IPS-18c (cell line): Measurements from ENCODE around the gene STPG3.

Source experiments
- H3K4me3 ChIP-seq: 2 replicates; pipeline ENCODE4 v1.7.0; 2013; ENCODE audit warnings: low read depth, mild to moderate bottlenecking, low read length, moderate library complexity; ENCODE audit not compliant: insufficient read depth
- H3K9me3 ChIP-seq: one replicate; pipeline ENCODE4 v1.6.1; 2013; ENCODE audit warnings: mild to moderate bottlenecking, low read length, moderate library complexity; ENCODE audit not compliant: control insufficient read depth, insufficient read depth

STPG3 gene

DNA sequence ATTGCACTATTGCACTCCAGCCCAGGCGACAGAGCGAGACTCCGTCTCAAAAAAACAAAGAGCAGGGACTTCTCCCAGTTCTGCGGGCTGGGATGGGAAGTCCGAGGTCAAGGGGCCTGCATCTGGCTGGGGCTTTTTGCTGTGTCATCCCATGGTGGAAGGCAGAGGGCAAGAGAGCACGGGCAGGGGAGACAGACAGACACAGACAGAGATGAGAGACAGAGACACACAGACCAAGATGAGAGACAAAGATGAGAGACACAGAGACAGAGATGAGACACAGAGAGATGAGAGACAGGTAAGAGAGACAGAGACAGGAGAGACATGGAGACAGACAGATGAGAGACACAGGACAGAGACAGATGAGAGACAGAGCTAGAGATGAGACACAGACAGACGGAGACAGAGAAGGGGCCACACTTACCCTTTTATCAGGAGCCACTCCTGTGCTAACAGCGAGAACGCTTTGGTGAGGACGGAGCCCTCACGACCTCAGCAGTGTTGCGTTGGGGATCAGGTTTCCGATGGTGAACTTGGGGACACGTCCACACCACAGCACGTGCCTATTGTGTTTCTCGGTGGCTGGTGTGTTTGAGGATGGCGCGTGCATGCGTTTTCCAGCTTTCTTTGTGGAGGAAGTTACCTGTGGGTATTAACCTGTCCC is 17.6 kb downstream of the STPG3 start:
- Histone ChIP-seq H3K4me3 (no peak overlapping the region), H3K9me3 (no peaks in the 10 kb centered on the region)

DNA sequence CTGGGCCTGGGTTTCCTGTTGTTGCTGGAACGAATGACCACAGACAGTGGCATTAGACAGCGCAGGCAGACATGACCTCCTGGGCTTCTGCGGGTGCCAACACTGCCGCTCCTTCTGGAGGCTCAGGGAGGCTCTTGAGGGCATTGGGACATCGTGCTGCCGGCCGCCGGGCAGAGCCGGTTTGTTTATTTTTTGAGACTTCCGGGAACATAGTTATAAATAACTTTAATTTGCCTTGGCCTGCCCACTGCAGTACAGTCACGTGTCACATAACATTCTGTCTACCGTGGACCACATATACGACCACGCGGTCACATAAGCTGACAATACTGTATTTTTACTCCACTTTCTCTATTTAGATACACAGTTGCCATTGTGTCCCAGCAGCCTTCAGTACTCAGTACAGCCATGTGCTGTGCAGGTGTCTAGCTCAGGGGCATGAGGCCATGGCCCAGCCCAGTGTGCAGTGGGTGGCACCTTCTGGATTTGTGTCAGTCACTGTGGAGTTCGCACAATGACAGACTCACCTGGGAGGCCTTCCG is 18.2 kb downstream of the STPG3 start:
- Histone ChIP-seq H3K9me3 (no peaks in the 10 kb centered on the region), H3K4me3 (no peak overlapping the region)

DNA sequence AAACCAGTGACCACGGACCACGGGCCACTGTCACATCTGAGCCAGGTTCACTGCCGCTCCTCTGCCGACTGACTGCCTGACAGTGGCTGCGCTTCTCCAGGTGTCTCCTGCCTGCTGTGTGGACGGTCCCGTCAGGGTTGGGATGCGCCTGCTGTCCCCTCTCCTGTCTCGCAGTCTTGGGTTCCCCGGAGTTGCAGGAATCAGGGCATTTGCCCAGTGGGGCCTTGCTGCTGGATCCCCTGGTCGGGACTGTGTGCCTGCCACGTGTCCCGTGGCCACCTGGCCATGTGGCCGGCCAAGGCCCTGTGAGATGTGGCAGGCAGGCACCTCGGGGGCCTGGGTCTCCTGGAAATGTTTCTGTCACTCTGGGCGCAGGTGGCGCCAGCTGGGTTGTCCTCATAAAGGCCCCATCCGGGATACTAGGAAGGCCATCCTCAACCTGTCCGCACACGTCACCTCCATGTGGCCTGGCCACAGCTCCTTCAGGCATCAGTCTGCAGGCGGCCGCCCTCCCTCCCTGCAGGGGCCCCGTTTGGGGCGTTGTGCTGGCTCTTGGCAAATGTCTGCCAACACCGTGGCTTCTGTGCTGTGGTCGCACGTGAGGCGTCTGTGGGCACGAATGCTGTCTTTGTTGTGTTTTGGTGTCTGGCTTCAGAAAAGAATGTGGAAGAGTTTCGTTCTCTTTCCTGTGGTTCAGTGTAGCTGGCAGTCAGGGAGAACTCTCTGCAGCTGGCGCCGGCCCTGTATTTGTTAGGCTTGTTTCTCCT is 20.0 kb downstream of the STPG3 start:
- Histone ChIP-seq H3K4me3 (no peak overlapping the region), H3K9me3 (no peaks in the 10 kb centered on the region)

DNA sequence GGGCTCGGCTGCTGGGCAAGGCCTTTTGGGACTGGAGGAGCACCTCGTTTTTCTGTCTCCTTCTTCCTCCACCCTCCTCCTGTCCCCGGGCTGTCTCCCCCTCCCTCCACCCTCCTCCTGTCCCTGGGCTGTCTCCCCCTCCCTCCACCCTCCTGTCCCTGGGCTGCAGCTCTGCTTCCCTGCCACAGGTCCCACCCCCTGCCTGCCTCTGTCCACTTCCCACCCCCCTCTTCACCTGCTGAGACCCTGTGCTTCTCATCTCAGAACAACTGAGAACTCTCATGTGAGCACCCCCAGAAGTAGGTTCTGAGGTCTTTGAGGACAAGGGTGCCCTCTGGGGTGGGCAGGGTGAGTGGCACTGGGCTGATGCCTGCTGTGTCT is 20.6 kb downstream of the STPG3 start:
- Histone ChIP-seq H3K4me3 (no peak overlapping the region), H3K9me3 (no peaks in the 10 kb centered on the region)

DNA sequence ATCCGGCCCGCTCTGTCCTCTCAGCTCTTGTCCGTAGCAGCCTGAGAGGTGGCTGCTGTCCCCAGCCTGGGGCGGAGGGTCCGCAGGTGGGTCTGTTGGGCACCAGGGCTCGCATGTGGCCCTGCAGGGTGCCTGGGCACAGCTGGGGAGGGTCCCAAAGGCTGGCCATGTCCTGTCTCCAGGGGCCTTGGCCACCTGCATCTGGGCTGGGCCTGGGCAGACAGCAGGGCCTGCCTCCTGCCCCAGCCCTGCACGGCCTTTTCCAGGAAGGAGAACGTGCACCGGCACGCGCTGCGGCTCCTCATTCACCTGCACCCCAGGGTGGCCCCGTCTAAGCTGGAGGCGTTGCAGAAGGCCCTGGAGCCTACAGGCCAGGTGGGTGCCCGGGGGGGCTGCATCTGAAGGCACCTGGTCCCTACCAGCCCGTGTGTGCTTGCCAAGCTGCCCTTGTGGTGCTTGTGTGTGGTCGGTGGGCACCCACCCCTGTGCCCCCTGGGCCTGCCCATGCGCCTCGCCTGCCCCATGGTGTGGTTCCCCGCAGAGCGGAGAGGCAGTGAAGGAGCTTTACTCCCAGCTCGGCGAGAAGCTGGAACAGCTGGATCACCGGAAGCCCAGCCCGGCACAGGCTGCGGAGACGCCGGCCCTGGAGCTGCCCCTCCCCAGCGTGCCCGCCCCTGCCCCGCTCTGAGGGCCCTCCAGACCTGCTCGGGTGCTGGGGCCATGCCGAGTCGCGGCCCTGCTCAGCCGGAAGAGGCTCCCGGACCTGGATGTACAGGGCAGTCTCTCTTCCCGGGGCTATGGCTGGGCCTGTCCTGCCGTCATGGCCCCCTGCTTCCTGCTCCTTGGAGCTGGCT is 21.4 kb downstream of the STPG3 start:
- H3K9me3 ChIP-seq: no peaks in the 10 kb centered on the region
- no peak overlapping the region for H3K4me3 ChIP-seq

DNA sequence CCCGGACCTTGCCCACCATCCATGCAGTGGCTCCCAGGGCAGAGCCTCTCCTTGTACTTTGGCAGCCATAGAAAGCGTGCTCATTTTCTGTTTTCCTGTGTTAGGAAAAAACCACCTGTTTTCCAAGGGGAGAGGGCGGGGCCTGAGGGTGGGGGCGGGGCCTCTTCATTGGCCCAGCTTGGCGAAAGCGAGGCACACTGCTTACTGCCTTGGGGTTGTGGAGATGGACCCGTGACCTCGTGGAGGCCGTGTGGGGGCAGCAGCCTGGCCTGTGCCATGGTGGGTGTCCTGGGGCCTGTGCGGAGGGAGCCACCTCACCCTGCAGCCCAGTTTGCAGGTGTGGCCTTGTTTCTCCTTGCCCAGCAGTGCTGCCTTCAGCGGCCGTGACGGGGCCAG is 22.0 kb downstream of the STPG3 start:
- no peaks in the 10 kb centered on the region for H3K9me3 ChIP-seq
- H3K4me3 ChIP-seq: no peak overlapping the region

DNA sequence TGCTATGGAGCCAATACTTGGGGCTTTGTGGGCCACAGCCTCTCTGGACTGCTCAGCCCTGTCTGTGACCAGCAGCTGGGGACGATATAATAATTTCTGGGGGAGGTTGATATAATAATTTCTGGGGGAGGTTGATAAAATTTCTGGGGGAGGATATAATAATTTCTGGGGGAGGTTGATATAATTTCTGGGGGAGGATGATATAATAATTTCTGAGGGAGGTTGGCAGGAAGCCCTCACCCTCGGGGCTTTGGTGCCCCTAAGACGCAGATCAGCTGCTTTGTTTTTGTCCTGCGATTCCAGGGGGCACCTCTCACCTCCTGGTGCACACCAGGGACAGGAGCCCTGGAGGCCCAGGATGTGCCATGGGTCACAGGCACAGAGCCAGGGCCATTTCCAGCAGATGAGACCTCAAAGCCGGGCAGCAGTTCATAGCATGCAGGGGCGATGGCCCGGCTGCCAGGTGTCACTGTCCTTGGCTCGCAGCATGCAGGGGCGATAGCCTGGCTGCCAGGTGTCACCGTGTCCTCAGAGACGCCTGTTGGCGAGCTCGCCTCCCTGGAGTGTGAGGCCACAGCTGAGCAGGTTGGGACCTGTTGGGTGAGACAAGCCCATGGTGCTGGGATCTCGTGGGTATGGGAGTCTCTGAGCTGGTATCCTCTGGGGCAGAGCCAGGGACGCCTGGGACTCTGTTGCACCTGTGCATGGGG is 22.7 kb downstream of the STPG3 start:
- Histone ChIP-seq H3K9me3 (no peaks in the 10 kb centered on the region), H3K4me3 (no peak overlapping the region)

DNA sequence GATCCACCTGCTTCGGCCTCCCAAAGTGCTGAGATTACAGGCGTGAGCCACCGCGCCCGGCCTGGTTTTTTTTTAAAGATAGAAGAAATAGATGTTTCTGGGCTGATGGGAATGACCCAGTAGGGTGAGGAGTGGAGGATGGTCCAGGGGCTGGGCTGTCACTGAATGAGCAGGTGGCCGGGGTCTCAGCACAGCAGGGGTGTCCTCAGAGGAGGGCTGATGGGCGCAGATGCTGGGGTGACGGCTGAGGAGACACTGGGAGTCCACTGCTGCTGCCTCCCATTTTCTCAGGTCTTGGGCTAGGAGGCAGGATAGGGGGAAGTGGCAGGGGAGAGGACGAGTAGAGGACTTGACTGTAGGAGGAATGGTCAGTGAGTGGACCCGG is 24.1 kb downstream of the STPG3 start:
- no peaks in the 10 kb centered on the region for H3K9me3 ChIP-seq

DNA sequence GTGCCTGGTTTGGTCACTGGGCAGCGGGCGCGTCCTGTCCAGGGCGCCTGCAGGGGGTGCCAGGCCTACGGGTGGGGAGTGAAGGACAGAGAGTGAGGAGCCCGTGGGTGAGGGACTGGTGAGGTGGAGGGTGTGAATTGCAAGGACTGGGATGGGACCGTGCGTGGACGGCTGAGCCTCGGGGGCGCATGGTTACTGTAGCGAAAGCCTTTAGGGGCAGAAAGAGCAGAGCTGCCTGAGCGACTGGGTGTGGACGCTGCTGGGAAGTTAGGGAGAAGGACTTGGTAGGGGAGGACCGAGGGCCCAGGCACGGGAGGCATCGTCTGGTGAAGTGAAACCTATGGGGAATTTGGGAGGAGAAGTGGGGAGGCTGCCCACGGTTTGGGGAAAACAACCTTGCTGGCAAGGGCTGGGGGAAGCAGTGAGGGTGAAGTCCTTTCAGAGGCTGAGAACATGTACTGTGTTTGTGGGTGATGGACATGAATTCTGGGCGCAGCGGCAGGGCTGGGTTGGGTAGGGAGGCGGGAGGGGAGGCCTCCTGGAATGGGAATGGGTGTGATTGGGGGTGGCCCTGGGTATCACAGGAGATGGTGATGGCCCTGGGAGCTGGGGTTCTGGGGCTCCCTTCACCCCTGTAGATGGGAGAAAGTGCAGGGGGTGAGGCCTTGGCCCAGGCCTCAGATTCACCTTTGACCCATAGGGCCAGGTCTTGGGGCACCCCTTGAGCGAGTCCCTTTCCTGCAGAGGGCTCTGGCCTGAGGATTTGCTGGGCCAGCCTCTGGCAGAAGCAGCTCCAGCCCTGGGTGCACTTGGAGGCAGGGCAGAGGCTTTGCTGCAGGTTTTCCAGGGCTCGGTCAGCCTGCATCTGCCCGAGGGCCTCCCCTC is 24.7 kb downstream of the STPG3 start:
- H3K9me3 ChIP-seq: no peaks in the 10 kb centered on the region
- H3K4me3 ChIP-seq: no peak overlapping the region

More for the DNA sequence above, 24.1 kb downstream of the STPG3 start:
- H3K4me3 ChIP-seq: no peak overlapping the region

DNA sequence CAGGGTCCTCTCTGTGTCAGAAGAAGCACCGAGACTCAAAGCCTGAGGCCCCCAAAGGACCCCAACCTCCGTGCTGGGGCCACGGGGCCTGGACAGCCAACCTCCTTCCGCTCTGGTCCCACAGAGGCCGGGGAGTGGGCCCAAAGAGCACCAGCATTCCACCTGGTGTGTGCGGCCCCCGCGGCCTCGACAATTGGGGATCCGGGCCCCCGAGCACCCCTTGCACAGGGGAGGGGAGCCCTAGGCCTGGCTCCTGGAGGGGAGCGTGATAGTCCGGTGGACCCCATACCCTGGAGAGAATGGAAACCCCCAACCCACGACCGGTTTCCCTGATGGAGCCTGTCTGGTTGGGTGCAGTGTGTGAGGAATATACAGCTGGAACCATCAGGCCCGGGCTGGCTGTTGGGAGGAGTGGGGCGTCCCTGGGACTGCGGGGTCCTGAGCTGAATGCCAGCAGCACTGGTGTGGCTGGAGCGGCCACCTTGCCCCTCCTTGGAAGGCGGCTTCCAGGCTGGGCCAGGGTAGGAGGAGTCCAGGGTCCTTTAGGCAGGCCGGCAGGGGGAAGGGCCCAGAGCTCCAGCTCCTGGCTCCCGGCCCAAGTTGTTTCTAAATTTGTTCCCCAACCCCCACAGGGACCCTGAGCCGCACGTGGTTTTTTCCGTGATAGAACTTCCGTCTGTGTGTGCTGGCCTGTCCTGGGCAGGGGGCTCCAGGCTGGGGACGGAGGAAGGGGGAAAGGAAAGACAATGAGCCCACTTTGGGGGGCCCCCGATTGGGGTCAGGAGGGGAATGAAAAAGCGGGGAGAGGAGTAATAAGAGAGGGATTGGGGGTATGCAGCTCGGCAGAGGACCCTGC is 25.6 kb downstream of the STPG3 start:
- Histone ChIP-seq H3K4me3 (peak overlapping the region; percentile 24), H3K9me3 (no peaks in the 10 kb centered on the region)

DNA sequence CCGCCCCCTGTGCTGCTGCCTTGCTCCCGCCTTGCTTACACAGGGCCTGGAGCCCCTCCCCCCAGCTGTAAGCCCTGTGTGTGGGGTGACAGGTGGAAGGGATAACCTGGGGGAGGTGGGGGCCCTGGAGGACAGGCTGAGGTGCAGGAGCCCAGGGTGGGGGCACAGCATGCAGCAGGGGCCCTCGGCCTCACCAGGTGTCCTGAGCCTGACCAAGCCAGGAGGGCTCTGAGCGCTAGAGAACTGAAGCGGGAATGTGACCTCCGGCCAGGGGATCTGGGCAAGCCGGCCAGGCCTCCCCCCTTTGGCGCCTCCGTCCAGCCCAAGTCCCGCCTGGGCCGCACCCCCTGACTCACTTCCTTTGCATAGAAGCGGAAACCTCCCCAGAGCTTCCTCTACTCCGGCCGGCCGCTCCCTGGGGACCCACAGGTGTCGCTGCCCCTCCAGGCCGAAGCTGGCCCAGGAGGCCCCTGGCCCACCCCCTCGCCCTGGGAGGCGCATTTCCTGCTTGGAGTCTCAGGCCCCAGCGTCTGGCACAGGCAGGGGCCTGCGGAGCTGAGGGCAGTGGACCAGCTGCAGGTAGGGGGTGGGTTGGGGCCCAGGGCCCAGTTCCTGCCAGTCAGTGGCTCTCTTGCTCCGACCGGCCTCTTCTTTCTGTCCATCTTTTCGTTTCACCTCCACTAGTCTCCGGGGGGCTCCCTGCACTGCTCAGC is 26.4 kb downstream of the STPG3 start, which contains the start of gene TOR4A:
TSS of gene TOR4A (plus strand) at position 398 of the 713 bp plus-strand sequence. CDS start 964 bp downstream, outside the sequence.
- H3K4me3 ChIP-seq: peak within 1 kb of the TSS; percentile 38
- no peaks in the 10 kb centered on the region for H3K9me3 ChIP-seq

DNA sequence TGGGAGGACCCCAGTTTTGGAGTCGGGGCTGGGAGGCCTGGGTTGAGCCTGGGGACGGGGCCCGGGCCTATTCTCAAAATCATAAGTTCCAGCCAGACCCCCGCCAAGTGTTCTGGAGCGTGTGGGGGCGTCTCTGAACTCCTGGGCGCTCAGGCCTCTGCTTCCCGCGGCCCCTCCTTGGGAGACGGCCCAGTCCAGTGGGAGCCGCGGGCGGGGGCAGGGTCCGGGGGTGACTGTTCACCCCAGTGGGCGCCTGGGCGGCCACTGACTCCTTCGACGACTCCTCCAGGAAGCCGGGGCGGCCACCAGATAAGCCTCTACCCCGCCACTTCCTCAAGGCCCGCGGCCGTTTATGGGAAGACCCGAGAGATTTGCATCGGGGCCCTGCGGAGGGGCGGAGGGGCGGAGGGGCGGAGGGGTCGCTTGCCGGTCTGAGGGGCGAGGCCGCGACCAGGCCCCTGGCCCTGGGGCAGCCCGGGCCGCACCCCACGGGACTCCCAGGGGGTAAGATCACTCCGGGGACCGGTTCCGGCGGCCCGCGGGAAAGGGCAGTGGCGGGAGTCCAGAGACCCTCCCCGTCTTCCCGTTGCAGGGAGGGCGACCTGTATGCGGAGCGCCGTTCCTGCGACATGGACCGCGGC is 27.1 kb downstream of the STPG3 start:
- Histone ChIP-seq H3K4me3 (peak overlapping the region; percentile 38), H3K9me3 (no peaks in the 10 kb centered on the region)

DNA sequence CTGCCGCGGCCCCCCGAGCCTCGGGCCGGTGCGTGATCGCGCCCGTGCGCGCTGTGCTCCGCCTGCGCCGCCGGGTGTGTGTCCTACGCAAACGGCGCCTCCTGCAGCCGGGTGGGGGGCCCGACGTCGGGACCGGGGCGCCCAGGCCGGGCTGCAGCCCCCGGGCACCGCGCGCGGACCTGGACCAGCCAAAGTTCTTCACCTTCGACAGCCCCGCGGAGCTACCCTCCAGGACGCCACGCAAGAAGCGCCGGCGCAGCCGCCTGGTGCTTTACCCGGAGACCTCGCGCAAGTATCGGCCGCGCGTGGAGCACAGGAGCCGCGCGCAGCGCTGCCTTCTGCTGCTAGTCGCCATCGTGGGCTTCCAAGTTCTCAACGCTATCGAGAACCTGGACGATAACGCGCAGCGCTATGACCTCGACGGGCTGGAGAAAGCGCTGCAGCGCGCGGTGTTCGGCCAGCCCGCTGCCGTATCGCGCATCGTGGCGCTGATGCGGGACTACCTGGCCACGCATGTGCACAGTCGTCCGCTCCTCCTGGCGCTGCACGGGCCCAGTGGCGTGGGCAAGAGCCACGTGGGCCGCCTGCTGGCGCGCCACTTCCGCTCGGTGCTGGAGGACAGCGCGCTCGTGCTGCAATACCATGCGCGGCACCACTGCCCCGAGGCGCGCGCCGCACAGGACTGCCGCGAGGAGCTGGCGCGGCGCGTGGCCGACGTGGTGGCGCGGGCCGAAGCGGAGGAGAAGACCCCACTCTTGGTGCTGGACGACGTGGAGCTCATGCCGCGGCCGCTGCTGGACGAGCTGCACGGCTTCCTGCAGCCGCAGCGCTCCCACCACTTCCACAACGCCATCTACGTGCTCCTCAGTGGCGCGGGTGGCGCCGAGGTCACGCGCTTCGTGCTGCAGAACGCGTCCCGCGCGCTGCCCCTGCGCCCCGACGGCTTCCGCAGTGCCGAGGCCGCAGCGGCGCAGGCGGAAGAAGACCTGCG is 27.9 kb downstream of the STPG3 start:
- H3K4me3 ChIP-seq: peak overlapping the region; percentile 24; the same call in 1 of the 2 replicates
- no peaks in the 10 kb centered on the region for H3K9me3 ChIP-seq
